PC-9 (cell line): ENCODE measurements around the gene EML5. TPM values are rescaled to one million over a fixed set of nuclear protein-coding genes. Genes with fewer than 3 reads are reported as not detected.
A peak's percentile ranks its signal among the peaks of the same experiment; 100 is the strongest.

Experiments
- BruUV-seq: library from RNA; stranded (reverse); fragments of 400-500 nt; replicated peaks from 2 replicates; lab custom pipeline; 2021; lab: Mats Ljungman, UMichigan
- CTCF ChIA-PET: fragments of 300-600 bp; sonication (Branson Sonifier 250); formaldehyde crosslinking; loops from one replicate; lab custom pipeline; 2022; ENCODE audit warnings: antibody characterized with exemption; lab: Charles Lee
- POLR2A ChIA-PET: fragments of 300-600 bp; sonication (Branson Sonifier 250); formaldehyde crosslinking; loops from one replicate; lab custom pipeline; 2022; ENCODE audit warnings: antibody characterized with exemption; ENCODE audit not compliant: unreplicated experiment; lab: Charles Lee
- DNase-seq, 2 experiments: peaks; one replicate each; pipeline versions ENCODE4 v3.0.0 to v3.0.0-alpha.2; 2015 to 2022; ENCODE audit warnings: mixed read lengths in 1 of 2
- H2AFZ ChIP-seq: fragments of 200-600 bp; sonication (generic); 2 replicates; pipeline ENCODE4 v1.8.1; 2017; ENCODE audit warnings: antibody characterized with exemption
- H3F3A ChIP-seq: fragments of 200-600 bp; sonication (generic); 2 replicates; pipeline ENCODE4 v1.8.1; 2017; ENCODE audit warnings: antibody characterized with exemption, mild to moderate bottlenecking, low read depth; ENCODE audit not compliant: insufficient read depth
- H3K27ac ChIP-seq: fragments of 200-600 bp; sonication (generic); 2 replicates; pipeline ENCODE4 v1.6.1; 2016; ENCODE audit warnings: mixed run types
- H3K27me3 ChIP-seq: fragments of 200-600 bp; sonication (generic); 2 replicates; pipeline ENCODE4 v1.6.1; 2016; ENCODE audit warnings: low read depth, mixed run types; ENCODE audit not compliant: insufficient read depth
- H3K36me3 ChIP-seq: fragments of 200-600 bp; sonication (generic); 2 replicates; pipeline ENCODE4 v1.6.1; 2016; ENCODE audit warnings: low read depth, mixed run types
- H3K4me1 ChIP-seq: fragments of 200-600 bp; sonication (generic); replicated peaks from 2 replicates; pipeline ENCODE4 v1.6.1; 2016; ENCODE audit warnings: mixed run types; ENCODE audit not compliant: insufficient read depth
- H3K4me2 ChIP-seq: fragments of 200-600 bp; sonication (generic); 2 replicates; pipeline ENCODE4 v1.6.1; 2017; ENCODE audit warnings: mixed run types
- H3K4me3 ChIP-seq: fragments of 200-600 bp; sonication (generic); 2 replicates; pipeline ENCODE4 v1.6.1; 2016; ENCODE audit warnings: mixed run types
- H3K79me2 ChIP-seq: fragments of 200-600 bp; sonication (generic); 2 replicates; pipeline ENCODE4 v1.6.1; 2017; ENCODE audit warnings: low read depth, mixed run types
- H3K9me2 ChIP-seq: fragments of 200-600 bp; sonication (generic); 2 replicates; pipeline ENCODE4 v1.8.1; 2017; ENCODE audit warnings: mild to moderate bottlenecking; ENCODE audit not compliant: insufficient read depth
- H3K9me3 ChIP-seq: fragments of 200-600 bp; sonication (generic); 2 replicates; pipeline ENCODE4 v1.8.1; 2016; ENCODE audit warnings: low read depth; ENCODE audit not compliant: insufficient read depth
- H4K20me1 ChIP-seq: fragments of 200-600 bp; sonication (generic); 2 replicates; pipeline ENCODE4 v1.8.1; 2017; ENCODE audit not compliant: insufficient read depth
- CTCF ChIP-seq: fragments of 200-600 bp; sonication (generic); conservative IDR thresholded peaks from 2 replicates; pipeline ENCODE4 v1.6.1; 2017; ENCODE audit warnings: mixed run types, antibody characterized with exemption, mild to moderate bottlenecking, moderate library complexity
- EZH2 ChIP-seq: fragments of 200-600 bp; sonication (generic); IDR thresholded peaks from 2 replicates; pipeline ENCODE4 v1.8.0; 2017; ENCODE audit warnings: antibody characterized with exemption, low read depth
- intact Hi-C: fragments of 100-400 bp; cut with micrococcal nuclease; formaldehyde crosslinking; loops from one replicate; pipeline ENCODE4 v1.10.0; 2022; ENCODE audit not compliant: unreplicated experiment
- total RNA-seq: library from RNA; stranded (reverse); gene quantifications from 2 replicates; pipeline ENCODE4 v1.2.3, GENCODE V29; 2021

Gene EML5
- total RNA-seq, 1 experiment from 2014 or later, result 0.46 TPM

- H3F3A ChIP-seq, result no peaks in the 10 kb centered on the region
- no peaks in the 10 kb centered on the region for H3K9me2 ChIP-seq
- H3K27me3 ChIP-seq, result no peaks in the 10 kb centered on the region
- no peak for DNase-seq
- no peaks in the 10 kb centered on the region for H3K79me2 ChIP-seq
- no TSS peak for BruUV-seq
- CTCF ChIA-PET, result no interaction called here
- intact Hi-C loops, result no loop called here
- H2AFZ ChIP-seq, result no peak overlapping the region
- H3K36me3 ChIP-seq, result no peaks in the 10 kb centered on the region
- H3K4me3 ChIP-seq, result no peak overlapping the region
- no peak overlapping the region for H3K4me2 ChIP-seq
- POLR2A ChIA-PET, result no interaction called here
- no peaks in the 10 kb centered on the region for H3K9me3 ChIP-seq
- no peak overlapping the region for H3K27ac ChIP-seq
- no peaks in the 10 kb centered on the region for H3K4me1 ChIP-seq
- TF ChIP-seq EZH2 (no peak), CTCF (no peak)
- no peaks in the 10 kb centered on the region for H4K20me1 ChIP-seq
Measured at GRCh38 chr14:88707088-88707487, 85.7 kb downstream of the EML5 start.

DNA sequence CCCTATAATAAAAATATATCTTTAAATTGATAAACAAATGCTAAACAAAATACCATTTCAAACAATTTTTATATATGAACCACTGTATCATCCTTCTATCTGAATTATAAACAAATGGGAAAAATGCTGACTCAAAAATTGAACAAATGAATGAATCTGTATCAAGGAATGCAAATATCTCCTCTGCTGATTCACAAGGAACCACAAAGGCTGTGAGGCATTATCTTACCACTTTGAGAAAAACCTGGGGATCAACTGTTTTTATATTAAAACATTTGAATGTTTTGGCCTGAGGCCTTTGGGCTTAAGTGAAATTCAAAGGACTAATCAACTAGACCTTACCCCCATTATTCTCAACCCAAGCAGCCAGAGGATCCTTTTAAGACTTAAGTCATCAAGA, 86.3 kb downstream of the EML5 start:
- H3K79me2 ChIP-seq, result no peaks in the 10 kb centered on the region
- no peak overlapping the region for H3K4me2 ChIP-seq
- intact Hi-C loops, result no loop called here
- CTCF ChIA-PET, result no interaction called here
- no peak for DNase-seq
- H3K9me2 ChIP-seq, result no peaks in the 10 kb centered on the region
- TF ChIP-seq EZH2 (no peak), CTCF (no peak)
- H3K4me1 ChIP-seq, result no peaks in the 10 kb centered on the region
- no peaks in the 10 kb centered on the region for H4K20me1 ChIP-seq
- H3K27me3 ChIP-seq, result no peaks in the 10 kb centered on the region
- no peak overlapping the region for H3K27ac ChIP-seq
- H3F3A ChIP-seq, result no peaks in the 10 kb centered on the region
- no peak overlapping the region for H2AFZ ChIP-seq
- POLR2A ChIA-PET, result no interaction called here
- no peaks in the 10 kb centered on the region for H3K36me3 ChIP-seq
- H3K9me3 ChIP-seq, result no peaks in the 10 kb centered on the region
- BruUV-seq, result no TSS peak
- H3K4me3 ChIP-seq, result no peak overlapping the region

DNA sequence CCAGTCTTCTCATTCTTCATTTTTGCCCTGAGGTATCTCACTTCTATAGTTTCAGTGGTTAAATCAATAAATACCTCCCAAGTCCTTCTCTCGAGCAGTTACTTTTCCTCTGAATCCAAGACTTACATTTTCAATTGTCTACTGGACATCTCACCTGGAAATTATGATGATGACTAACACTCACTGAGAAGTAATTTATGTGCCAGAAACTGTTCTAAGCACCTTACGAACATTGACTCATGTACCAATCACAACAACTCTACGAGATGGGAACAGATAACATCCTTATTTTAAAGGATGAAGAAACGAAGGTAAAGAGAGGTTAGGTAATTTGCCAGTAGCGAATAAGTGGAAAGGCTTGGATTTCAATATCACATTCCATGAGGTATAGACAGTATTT, 94.1 kb downstream of the EML5 start:
- Histone ChIP-seq H3K9me2 (no peaks in the 10 kb centered on the region), H3K4me2 (peak overlapping the region; percentile 34), H3K4me3 (no peak overlapping the region), H3K9me3 (no peaks in the 10 kb centered on the region), H3K27me3 (no peaks in the 10 kb centered on the region), H3K36me3 (no peaks in the 10 kb centered on the region), H2AFZ (peak overlapping the region; percentile 2; the same call in 1 of the 2 replicates), H3F3A (peaks cover 9% of the 10 kb centered on the region; the same call in 1 of the 2 replicates), H4K20me1 (no peaks in the 10 kb centered on the region), H3K79me2 (no peaks in the 10 kb centered on the region), H3K27ac (peak overlapping the region; percentile 73), H3K4me1 (peaks cover 7% of the 10 kb centered on the region; the same call in 1 of the 2 replicates)
- ChIA-PET CTCF (no interaction called here), POLR2A (no interaction called here)
- peak in 1 of 2 experiments; percentile 89 for DNase-seq
- intact Hi-C loops, result no loop called here
- no TSS peak for BruUV-seq
- TF ChIP-seq CTCF (no peak), EZH2 (no peak)
